ENCODE data around the gene ZNF407.

The ZNF407 gene

GRCh38 chr18:74897971-74898657, 300.4 kb downstream of the ZNF407 start:
- no peaks in the 10 kb centered on the region for H3K4me1 ChIP-seq (ENCODE audit: control insufficient read depth, insufficient read depth, low read length)
- no peaks in the 10 kb centered on the region for H3K9me3 ChIP-seq (ENCODE audit: control insufficient read depth, insufficient read depth, low read length)
- no peaks in the 10 kb centered on the region for H3K36me3 ChIP-seq (ENCODE audit: control insufficient read depth, insufficient read depth, low read length)
- WGBS (ENCODE audit: insufficient coverage, insufficient read length): no CpG with 5 or more reads among the region's 5 CpGs
- DNase-seq (ENCODE audit: low read depth, low spot score): no peak
- no peak overlapping the region for H3K4me3 ChIP-seq (ENCODE audit: low read length)
- H3K27me3 ChIP-seq (ENCODE audit: control insufficient read depth, insufficient read depth, low read length): no peaks in the 10 kb centered on the region
- H3K27ac ChIP-seq (ENCODE audit: low read length): no peak overlapping the region

- Histone ChIP-seq H3K27me3 (ENCODE audit: control insufficient read depth, insufficient read depth, low read length) (no peaks in the 10 kb centered on the region), H3K36me3 (ENCODE audit: control insufficient read depth, insufficient read depth, low read length) (no peaks in the 10 kb centered on the region), H3K4me3 (ENCODE audit: low read length) (no peak overlapping the region), H3K27ac (ENCODE audit: low read length) (no peak overlapping the region), H3K9me3 (ENCODE audit: control insufficient read depth, insufficient read depth, low read length) (no peaks in the 10 kb centered on the region), H3K4me1 (ENCODE audit: control insufficient read depth, insufficient read depth, low read length) (no peaks in the 10 kb centered on the region)
- no CpG with 5 or more reads among the region's 3 CpGs for WGBS (ENCODE audit: insufficient coverage, insufficient read length)
- no peak for DNase-seq (ENCODE audit: low read depth, low spot score)
These were observed 301.3 kb downstream of the ZNF407 start for GRCh38 chr18:74898965-74899364.

DNA sequence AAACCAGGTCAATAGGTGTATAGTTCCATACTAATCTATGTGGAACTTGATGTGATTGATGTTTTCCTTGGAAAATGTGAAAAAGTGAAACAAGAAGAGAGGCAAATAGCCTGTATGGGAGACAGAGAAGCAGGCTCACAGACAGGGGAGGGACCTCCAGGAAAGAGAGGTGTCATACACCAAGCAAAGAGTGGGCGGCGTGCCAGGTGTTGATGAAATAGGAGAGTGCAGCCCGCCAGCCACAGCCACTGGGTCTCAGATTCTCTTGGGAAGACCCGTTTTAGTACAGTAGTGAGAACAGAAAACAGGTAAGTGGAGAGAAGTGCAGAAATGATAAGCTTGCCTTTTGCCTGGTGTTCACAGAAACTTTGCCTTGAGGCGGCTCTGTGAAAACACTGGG, 301.9 kb downstream of the ZNF407 start:
- WGBS (ENCODE audit: insufficient coverage, insufficient read length): no CpG with 5 or more reads among the region's 5 CpGs
- H3K4me3 ChIP-seq (ENCODE audit: low read length): no peak overlapping the region
- no peak for DNase-seq (ENCODE audit: low read depth, low spot score)
- H3K36me3 ChIP-seq (ENCODE audit: control insufficient read depth, insufficient read depth, low read length): no peaks in the 10 kb centered on the region
- H3K27me3 ChIP-seq (ENCODE audit: control insufficient read depth, insufficient read depth, low read length): no peaks in the 10 kb centered on the region
- H3K9me3 ChIP-seq (ENCODE audit: control insufficient read depth, insufficient read depth, low read length): no peaks in the 10 kb centered on the region
- H3K4me1 ChIP-seq (ENCODE audit: control insufficient read depth, insufficient read depth, low read length): no peaks in the 10 kb centered on the region
- no peak overlapping the region for H3K27ac ChIP-seq (ENCODE audit: low read length)

DNA sequence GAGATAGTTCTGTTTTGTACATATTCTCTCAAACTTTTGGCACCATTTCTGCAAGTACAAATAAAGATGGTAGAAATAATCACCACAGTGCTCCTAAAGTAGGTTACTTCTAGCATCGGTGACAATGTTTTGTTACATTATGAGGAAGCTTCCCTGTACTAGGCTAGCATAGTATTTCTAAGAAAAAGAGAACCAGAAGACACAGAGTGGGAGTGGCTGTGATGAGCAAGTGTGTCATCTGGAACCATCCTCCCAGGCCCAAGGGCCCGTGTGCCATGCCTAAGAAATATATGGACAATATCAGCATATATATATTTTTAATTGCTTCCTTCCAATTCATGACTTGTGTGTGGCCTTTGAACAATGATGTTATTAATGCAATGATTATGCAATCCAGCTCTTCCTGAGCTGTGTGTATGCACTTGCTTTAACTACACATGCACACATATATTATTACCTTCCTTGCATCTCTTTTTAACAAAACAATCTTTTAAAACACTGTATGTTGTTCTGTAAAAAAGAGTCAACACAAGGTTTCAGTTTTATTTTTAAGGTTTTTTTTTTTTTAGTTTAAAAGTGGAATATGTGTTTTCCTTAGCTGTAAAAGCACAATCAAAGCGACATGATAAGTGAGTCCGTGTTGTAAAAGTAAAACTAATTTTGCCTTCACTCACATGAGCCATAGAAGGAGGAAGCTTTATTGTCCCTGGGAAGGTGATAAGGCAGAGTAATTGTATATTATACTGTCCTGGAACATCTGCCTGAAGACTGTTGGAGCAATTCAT, 303.9 kb downstream of the ZNF407 start:
- DNase-seq (ENCODE audit: low read depth, low spot score): no peak
- no CpG with 5 or more reads among the region's 4 CpGs for WGBS (ENCODE audit: insufficient coverage, insufficient read length)

GRCh38 chr18:74902147-74902455, 304.4 kb downstream of the ZNF407 start:
- no peak for DNase-seq (ENCODE audit: low read depth, low spot score)
- Histone ChIP-seq H3K4me3 (ENCODE audit: low read length) (no peak overlapping the region), H3K9me3 (ENCODE audit: control insufficient read depth, insufficient read depth, low read length) (no peaks in the 10 kb centered on the region), H3K36me3 (ENCODE audit: control insufficient read depth, insufficient read depth, low read length) (no peaks in the 10 kb centered on the region), H3K4me1 (ENCODE audit: control insufficient read depth, insufficient read depth, low read length) (no peaks in the 10 kb centered on the region; the same call in 1 of the 2 replicates), H3K27ac (ENCODE audit: low read length) (no peak overlapping the region), H3K27me3 (ENCODE audit: control insufficient read depth, insufficient read depth, low read length) (no peaks in the 10 kb centered on the region)
- no CpG with 5 or more reads among the region's 13 CpGs for WGBS (ENCODE audit: insufficient coverage, insufficient read length)

More for the DNA sequence above, 303.9 kb downstream of the ZNF407 start:
- Histone ChIP-seq H3K9me3 (ENCODE audit: control insufficient read depth, insufficient read depth, low read length) (no peaks in the 10 kb centered on the region), H3K36me3 (ENCODE audit: control insufficient read depth, insufficient read depth, low read length) (no peaks in the 10 kb centered on the region), H3K27ac (ENCODE audit: low read length) (no peak overlapping the region), H3K27me3 (ENCODE audit: control insufficient read depth, insufficient read depth, low read length) (no peaks in the 10 kb centered on the region), H3K4me1 (ENCODE audit: control insufficient read depth, insufficient read depth, low read length) (no peaks in the 10 kb centered on the region; the same call in 1 of the 2 replicates), H3K4me3 (ENCODE audit: low read length) (no peak overlapping the region)

DNA sequence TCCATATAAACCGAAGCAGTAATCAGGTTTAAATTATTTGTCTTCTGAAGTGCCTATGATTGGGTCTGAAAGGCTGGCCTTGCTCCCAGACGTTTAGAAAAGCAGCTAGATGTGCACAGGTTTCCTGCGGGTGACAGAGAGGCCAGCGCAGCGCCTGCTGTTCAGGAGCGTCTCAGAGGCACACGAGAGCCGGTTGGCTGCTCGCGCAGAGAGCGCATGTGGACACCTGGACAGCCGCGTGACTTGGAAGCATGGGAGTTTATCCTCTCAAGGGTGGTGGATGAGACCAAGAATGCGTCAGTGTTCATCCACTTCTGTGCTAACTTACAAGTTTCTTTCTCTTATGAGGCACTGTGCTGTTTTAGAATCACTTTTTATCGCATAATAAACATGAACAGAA, 307.6 kb downstream of the ZNF407 start:
- Histone ChIP-seq H3K4me1 (ENCODE audit: control insufficient read depth, insufficient read depth, low read length) (no peaks in the 10 kb centered on the region; the same call in 1 of the 2 replicates), H3K9me3 (ENCODE audit: control insufficient read depth, insufficient read depth, low read length) (no peaks in the 10 kb centered on the region), H3K36me3 (ENCODE audit: control insufficient read depth, insufficient read depth, low read length) (no peaks in the 10 kb centered on the region), H3K4me3 (ENCODE audit: low read length) (no peak overlapping the region), H3K27me3 (ENCODE audit: control insufficient read depth, insufficient read depth, low read length) (no peaks in the 10 kb centered on the region), H3K27ac (ENCODE audit: low read length) (no peak overlapping the region)
- no CpG with 5 or more reads among the region's 15 CpGs for WGBS (ENCODE audit: insufficient coverage, insufficient read length)
- DNase-seq (ENCODE audit: low read depth, low spot score): no peak

- no peaks in the 10 kb centered on the region for H3K27me3 ChIP-seq (ENCODE audit: control insufficient read depth, insufficient read depth, low read length)
- no peaks in the 10 kb centered on the region for H3K36me3 ChIP-seq (ENCODE audit: control insufficient read depth, insufficient read depth, low read length)
- H3K4me1 ChIP-seq (ENCODE audit: control insufficient read depth, insufficient read depth, low read length): no peaks in the 10 kb centered on the region; the same call in 1 of the 2 replicates
- H3K4me3 ChIP-seq (ENCODE audit: low read length): no peak overlapping the region
- no peaks in the 10 kb centered on the region for H3K9me3 ChIP-seq (ENCODE audit: control insufficient read depth, insufficient read depth, low read length)
- no peak overlapping the region for H3K27ac ChIP-seq (ENCODE audit: low read length)
- WGBS (ENCODE audit: insufficient coverage, insufficient read length): no CpG with 5 or more reads among the region's 2 CpGs
- no peak for DNase-seq (ENCODE audit: low read depth, low spot score)
These were observed 308.5 kb downstream of the ZNF407 start for GRCh38 chr18:74906184-74906583.

- Histone ChIP-seq H3K4me1 (ENCODE audit: control insufficient read depth, insufficient read depth, low read length) (no peaks in the 10 kb centered on the region), H3K9me3 (ENCODE audit: control insufficient read depth, insufficient read depth, low read length) (no peaks in the 10 kb centered on the region), H3K4me3 (ENCODE audit: low read length) (no peak overlapping the region), H3K27me3 (ENCODE audit: control insufficient read depth, insufficient read depth, low read length) (no peaks in the 10 kb centered on the region), H3K36me3 (ENCODE audit: control insufficient read depth, insufficient read depth, low read length) (no peaks in the 10 kb centered on the region), H3K27ac (ENCODE audit: low read length) (no peak overlapping the region)
- DNase-seq (ENCODE audit: low read depth, low spot score): no peak
- no CpG with 5 or more reads among the region's 17 CpGs for WGBS (ENCODE audit: insufficient coverage, insufficient read length)
These were observed 316.5 kb downstream of the ZNF407 start for GRCh38 chr18:74914052-74914591.

- DNase-seq (ENCODE audit: low read depth, low spot score): no peak
- no peak overlapping the region for H3K4me3 ChIP-seq (ENCODE audit: low read length)
- no peak overlapping the region for H3K27ac ChIP-seq (ENCODE audit: low read length)
- no peaks in the 10 kb centered on the region for H3K9me3 ChIP-seq (ENCODE audit: control insufficient read depth, insufficient read depth, low read length)
- H3K36me3 ChIP-seq (ENCODE audit: control insufficient read depth, insufficient read depth, low read length): no peaks in the 10 kb centered on the region
- no peaks in the 10 kb centered on the region for H3K27me3 ChIP-seq (ENCODE audit: control insufficient read depth, insufficient read depth, low read length)
- WGBS (ENCODE audit: insufficient coverage, insufficient read length): no CpG with 5 or more reads among the region's 2 CpGs
- H3K4me1 ChIP-seq (ENCODE audit: control insufficient read depth, insufficient read depth, low read length): no peaks in the 10 kb centered on the region
These were observed 317.0 kb downstream of the ZNF407 start for GRCh38 chr18:74914648-74915047.

- no CpG with 5 or more reads among the region's 5 CpGs for WGBS (ENCODE audit: insufficient coverage, insufficient read length)
- Histone ChIP-seq H3K4me3 (ENCODE audit: low read length) (no peak overlapping the region), H3K36me3 (ENCODE audit: control insufficient read depth, insufficient read depth, low read length) (no peaks in the 10 kb centered on the region), H3K4me1 (ENCODE audit: control insufficient read depth, insufficient read depth, low read length) (peaks cover 2% of the 10 kb centered on the region; the same call in 1 of the 2 replicates), H3K27ac (ENCODE audit: low read length) (no peak overlapping the region), H3K27me3 (ENCODE audit: control insufficient read depth, insufficient read depth, low read length) (no peaks in the 10 kb centered on the region), H3K9me3 (ENCODE audit: control insufficient read depth, insufficient read depth, low read length) (no peaks in the 10 kb centered on the region)
- DNase-seq (ENCODE audit: low read depth, low spot score): no peak
These were observed 319.2 kb downstream of the ZNF407 start for GRCh38 chr18:74916773-74917393.

All from iPS DF 6.9 (cell line).